ENCODE data around the gene GGT1.
A peak's percentile ranks its signal among the peaks of the same experiment; 100 is the strongest.
"Not testable (repeated sequence)": the region's sequence is repeated elsewhere in the genome, so short reads cannot be mapped to it uniquely, and the experiment has no call there.

The GGT1 gene

DNA sequence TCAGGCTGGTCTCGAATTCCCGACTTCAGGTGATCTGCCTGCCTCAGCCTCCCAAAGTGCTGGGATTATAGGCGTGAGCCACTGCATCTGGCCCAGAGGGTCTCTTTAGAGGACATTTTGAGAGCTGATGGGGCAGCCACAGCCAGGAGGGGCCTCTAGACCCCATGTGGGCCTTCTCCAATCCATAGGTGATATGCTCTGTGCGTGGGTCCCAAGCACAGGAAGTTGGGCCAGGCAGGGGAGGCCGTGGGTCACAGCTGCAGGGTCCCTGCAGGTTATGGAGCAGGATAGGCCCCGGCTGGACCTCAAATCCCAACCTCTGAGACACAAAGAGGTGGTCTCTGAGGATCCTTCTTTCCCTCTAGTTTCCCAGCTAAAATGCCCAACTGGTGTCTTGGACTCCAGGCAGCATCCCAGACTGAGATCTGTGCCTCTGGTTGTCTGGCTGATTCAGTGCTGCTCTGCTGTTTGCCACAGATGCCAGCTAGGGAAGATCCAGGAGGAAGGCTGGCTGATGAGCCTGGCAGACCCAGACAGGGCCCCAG is 11.6 kb upstream of the GGT1 start:
- H3K27me3 ChIP-seq, result no peaks in the 10 kb centered on the region
- no peaks in the 10 kb centered on the region for H3K9me3 ChIP-seq
- no peak overlapping the region for H3K4me3 ChIP-seq (ENCODE audit: low read depth, low read length)
- H3K4me1 ChIP-seq, result peaks cover 10% of the 10 kb centered on the region
- TF ChIP-seq, protein P1, sequence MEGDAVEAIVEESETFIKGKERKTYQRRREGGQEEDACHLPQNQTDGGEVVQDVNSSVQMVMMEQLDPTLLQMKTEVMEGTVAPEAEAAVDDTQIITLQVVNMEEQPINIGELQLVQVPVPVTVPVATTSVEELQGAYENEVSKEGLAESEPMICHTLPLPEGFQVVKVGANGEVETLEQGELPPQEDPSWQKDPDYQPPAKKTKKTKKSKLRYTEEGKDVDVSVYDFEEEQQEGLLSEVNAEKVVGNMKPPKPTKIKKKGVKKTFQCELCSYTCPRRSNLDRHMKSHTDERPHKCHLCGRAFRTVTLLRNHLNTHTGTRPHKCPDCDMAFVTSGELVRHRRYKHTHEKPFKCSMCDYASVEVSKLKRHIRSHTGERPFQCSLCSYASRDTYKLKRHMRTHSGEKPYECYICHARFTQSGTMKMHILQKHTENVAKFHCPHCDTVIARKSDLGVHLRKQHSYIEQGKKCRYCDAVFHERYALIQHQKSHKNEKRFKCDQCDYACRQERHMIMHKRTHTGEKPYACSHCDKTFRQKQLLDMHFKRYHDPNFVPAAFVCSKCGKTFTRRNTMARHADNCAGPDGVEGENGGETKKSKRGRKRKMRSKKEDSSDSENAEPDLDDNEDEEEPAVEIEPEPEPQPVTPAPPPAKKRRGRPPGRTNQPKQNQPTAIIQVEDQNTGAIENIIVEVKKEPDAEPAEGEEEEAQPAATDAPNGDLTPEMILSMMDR (IDR thresholded peaks at IDR 0.05; ENCODE audit: low read depth, low read length), result no peak
- no peak for DNase-seq
- H3K36me3 ChIP-seq, result no peaks in the 10 kb centered on the region

DNA sequence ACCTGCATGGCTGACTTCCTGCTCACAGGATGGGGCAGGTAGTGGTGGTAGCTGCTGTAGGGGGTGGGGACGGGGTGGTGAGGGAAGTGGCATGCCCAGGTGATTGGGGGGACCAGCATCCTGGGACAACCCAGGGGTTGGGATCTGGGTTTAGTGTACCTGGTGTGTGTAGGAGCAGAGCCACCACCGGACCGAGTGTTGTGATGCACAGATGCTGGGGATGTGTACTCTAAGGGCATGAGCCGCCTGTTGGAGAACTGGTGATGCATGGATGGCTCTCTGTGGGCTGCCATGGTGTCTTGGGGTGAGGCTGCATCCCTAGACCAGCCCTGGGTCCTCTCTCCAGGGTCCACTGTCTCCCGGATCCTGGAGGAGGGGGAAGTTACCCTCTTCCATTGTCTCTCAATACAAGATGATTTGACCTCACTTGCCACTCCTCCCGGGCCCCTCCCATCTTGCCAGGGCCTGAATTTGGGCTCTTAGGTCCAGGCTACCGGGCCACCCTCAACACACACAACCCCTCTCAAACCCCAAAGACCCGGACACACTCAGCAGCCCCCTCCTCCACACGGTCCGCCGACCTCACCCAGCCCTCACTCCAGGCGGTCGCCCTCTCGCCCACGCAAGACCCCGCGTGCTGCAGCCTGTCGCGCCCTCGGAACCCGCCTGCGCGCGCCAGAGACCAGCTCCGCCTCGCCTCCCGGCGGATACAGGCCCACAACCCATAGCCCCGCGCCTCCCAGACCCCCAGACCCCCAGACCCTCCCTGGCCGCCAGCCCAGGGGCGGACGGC is 10.7 kb upstream of the GGT1 start:
- H3K27me3 ChIP-seq, result no peaks in the 10 kb centered on the region
- no peak for DNase-seq
- TF ChIP-seq, protein P1 (IDR thresholded peaks at IDR 0.05; ENCODE audit: low read depth, low read length), result no peak

DNA sequence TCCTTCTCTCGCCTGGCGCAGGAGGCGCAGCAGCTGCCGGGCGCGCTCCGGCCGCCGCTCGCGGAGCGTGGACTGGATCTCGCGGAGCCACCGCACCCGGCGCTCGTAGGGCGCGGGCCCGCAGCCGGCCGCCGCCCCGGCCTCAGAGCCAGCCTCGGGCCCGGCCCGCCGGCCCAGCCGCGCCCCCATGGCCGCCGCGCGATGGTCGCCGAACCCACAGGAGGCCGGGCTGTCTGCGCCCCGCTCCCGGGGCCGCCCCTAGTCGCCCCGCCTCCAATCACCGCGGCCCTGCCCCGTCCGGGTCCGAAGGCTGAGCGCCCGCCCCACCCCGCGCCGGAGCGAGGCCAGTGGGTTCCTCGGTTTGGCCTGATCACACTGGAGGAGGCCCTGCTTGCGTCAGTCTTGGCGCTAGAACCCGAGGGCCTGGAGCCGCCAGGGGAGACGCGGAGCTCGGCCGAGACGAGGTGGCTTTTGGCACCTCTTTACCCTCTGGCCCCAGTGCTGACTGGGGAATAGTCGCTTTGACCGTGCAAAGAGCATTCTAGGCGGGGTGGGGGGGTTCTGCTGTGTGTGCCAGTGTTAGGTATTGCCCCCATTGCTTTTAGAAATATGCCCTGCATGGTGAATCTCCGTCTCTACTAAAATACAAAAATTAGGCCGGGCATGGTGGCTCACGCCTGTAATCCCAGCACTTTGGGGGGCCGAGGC is 10.0 kb upstream of the GGT1 start, which contains the start of gene LRRC75B:
TSS of gene LRRC75B (minus strand) at position 223 of the 708 bp plus-strand sequence. CDS start at position 189, 34 bp downstream.
- H3K4me1 ChIP-seq, result peaks cover 10% of the 10 kb centered on the region
- TF ChIP-seq, protein P1 (IDR thresholded peaks at IDR 0.05; ENCODE audit: low read depth, low read length), result no peak
- peak; percentile 94 for DNase-seq

More for the DNA sequence above, 10.7 kb upstream of the GGT1 start:
- Histone ChIP-seq H3K4me3 (ENCODE audit: low read depth, low read length) (peak overlapping the region; percentile 56), H3K36me3 (no peaks in the 10 kb centered on the region), H3K4me1 (peaks cover 10% of the 10 kb centered on the region), H3K9me3 (no peaks in the 10 kb centered on the region)

DNA sequence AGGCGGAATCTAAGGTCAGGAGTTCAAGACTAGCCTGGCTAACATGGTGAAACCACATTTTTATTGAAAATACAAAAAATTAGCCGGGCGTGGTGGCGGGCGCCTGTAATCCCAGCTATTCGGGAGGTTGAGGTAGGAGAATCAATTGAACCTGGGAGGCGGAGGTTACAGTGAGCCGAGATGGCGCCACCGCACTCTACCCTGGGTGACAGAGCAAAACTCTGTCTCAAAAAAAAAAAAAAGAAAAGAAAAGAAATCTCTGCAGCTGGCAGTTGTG is 9.5 kb upstream of the GGT1 start:
- not testable (repeated sequence) for H3K36me3 ChIP-seq, H3K27me3 ChIP-seq, H3K9me3 ChIP-seq, H3K4me1 ChIP-seq, DNase-seq
- H3K4me3 ChIP-seq (ENCODE audit: low read depth, low read length), result peak overlapping the region; percentile 59

More for the DNA sequence above, 10.0 kb upstream of the GGT1 start, which contains the start of gene LRRC75B:
- Histone ChIP-seq H3K27me3 (no peaks in the 10 kb centered on the region), H3K4me3 (ENCODE audit: low read depth, low read length) (peak within 1 kb of the TSS; percentile 59), H3K36me3 (no peaks in the 10 kb centered on the region), H3K9me3 (no peaks in the 10 kb centered on the region)

DNA sequence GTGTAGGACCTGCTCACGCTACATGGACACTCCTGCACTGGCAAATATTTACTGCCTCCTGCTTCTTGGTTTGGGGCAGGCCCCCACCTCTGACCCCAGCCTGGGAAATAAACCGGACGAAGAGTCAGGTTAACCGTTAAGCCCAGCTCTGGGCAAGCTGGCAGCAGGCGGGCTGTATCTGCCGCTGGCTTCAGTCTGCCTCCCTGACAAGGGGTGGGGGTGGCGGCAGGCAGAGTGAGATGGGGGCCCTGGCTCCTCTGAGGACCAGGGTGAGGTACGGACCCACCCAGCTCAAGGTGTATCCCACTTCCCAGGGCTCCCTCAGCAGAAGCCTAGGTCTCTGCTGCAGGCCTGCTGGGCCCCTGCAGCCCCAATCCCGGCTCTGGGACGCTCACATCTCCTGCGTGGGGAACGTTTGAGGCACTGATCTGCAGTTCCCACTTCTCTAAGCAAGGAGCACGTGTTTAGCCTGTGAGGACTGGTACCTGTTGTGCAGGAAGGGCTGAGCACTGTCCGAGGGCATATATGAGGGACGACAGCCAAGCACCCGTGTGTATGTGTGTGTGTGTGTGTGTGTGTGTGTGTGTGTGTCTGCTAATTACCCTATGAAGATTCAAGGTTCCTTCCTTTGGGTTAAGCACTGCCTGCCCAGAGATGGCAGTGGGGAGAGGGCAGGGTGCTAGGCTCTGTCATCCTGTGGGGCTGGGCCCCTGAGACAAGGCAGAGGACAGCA is 9.0 kb upstream of the GGT1 start:
- no peak for DNase-seq
- H3K27me3 ChIP-seq, result no peaks in the 10 kb centered on the region
- no peak overlapping the region for H3K4me3 ChIP-seq (ENCODE audit: low read depth, low read length)
- H3K4me1 ChIP-seq, result peaks cover under 1% of the 10 kb centered on the region
- TF ChIP-seq, protein P1 (IDR thresholded peaks at IDR 0.05; ENCODE audit: low read depth, low read length), result no peak
- no peaks in the 10 kb centered on the region for H3K9me3 ChIP-seq
- no peaks in the 10 kb centered on the region for H3K36me3 ChIP-seq

DNA sequence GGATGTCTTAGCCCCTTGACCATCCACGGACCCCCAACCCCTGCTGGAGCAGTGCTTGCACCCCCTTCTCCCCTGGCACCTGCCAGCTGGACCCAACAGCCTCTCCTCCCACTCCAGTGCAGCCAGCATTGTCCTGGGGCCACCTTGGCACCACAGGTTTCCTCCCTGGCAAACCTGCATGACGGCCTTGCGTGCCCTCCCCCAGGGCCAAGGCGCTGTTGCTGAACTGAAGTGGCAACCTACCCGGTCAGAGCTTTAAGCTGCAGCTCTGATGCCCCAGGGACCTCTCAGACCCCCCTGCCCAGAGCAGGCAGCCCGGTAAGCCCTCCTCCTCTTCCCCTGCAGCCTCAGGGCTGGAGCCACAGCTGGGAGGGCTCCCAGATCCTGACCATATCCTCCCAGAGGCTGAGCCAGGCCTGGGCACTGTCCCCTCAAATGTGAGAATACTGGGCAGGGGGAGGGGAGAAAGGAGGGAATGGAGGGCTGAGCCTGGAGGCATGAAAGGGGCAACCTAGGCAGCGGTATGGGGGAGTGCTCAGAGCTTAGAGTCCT is 8.3 kb upstream of the GGT1 start:
- Histone ChIP-seq H3K36me3 (no peaks in the 10 kb centered on the region), H3K9me3 (no peaks in the 10 kb centered on the region), H3K4me3 (ENCODE audit: low read depth, low read length) (no peak overlapping the region), H3K4me1 (no peaks in the 10 kb centered on the region; the same call in none of the 2 replicates), H3K27me3 (no peaks in the 10 kb centered on the region)
- no peak for DNase-seq
- TF ChIP-seq, protein P1 (IDR thresholded peaks at IDR 0.05; ENCODE audit: low read depth, low read length), result no peak
